HG02571 (cell line): Measurements from ENCODE around the gene TMEM145.
"Not testable (repeated sequence)": the region's sequence is repeated elsewhere in the genome, so short reads cannot be mapped to it uniquely, and the experiment has no call there.

Experiments
- ATAC-seq: cut with Tn5 transposase; IDR thresholded peaks from one replicate; pipeline ENCODE4 v1.9.1; 2021; ENCODE audit warnings: mild to moderate bottlenecking, moderate library complexity; ENCODE audit not compliant: unreplicated experiment

TMEM145 gene

GRCh38 chr19:42313840-42314755, 989 bp downstream of the TMEM145 start:
- ATAC-seq, result no peak

- ATAC-seq, result no peak
Measured at GRCh38 chr19:42315024-42315423, 1.9 kb downstream of the TMEM145 start.

- ATAC-seq, result no peak
Measured at GRCh38 chr19:42316223-42317211, 3.4 kb downstream of the TMEM145 start.

- ATAC-seq, result no peak
Measured at GRCh38 chr19:42317535-42317934, 4.4 kb downstream of the TMEM145 start.

- no peak for ATAC-seq
Measured at GRCh38 chr19:42322305-42322704, 9.2 kb downstream of the TMEM145 start.

GRCh38 chr19:42323473-42323851, 10.4 kb downstream of the TMEM145 start:
- no peak for ATAC-seq

- no peak for ATAC-seq
Measured at GRCh38 chr19:42323852-42324654, 10.9 kb downstream of the TMEM145 start.

GRCh38 chr19:42324655-42325307, 11.7 kb downstream of the TMEM145 start:
- no peak for ATAC-seq

- ATAC-seq, result peak; percentile 83
Measured at GRCh38 chr19:42325308-42325895, 12.3 kb downstream of the TMEM145 start, which contains the start of gene MEGF8. Gene MEGF8 (plus strand): TSS chr19:42325635. CDS start chr19:42326244, 609 bp downstream.

- peak; percentile 8 for ATAC-seq
Measured at GRCh38 chr19:42325896-42326771, 13.0 kb downstream of the TMEM145 start.

GRCh38 chr19:42326969-42327368, 13.9 kb downstream of the TMEM145 start:
- ATAC-seq, result no peak

- no peak for ATAC-seq
Measured at GRCh38 chr19:42327381-42327780, 14.3 kb downstream of the TMEM145 start.

- no peak for ATAC-seq
Measured at GRCh38 chr19:42328106-42328505, 15.0 kb downstream of the TMEM145 start.

- no peak for ATAC-seq
Measured at GRCh38 chr19:42328854-42329253, 15.7 kb downstream of the TMEM145 start.

- no peak for ATAC-seq
Measured at GRCh38 chr19:42330241-42330711, 17.2 kb downstream of the TMEM145 start.

GRCh38 chr19:42331333-42331732, 18.2 kb downstream of the TMEM145 start:
- ATAC-seq, result not testable (repeated sequence)

- ATAC-seq, result no peak
Measured at GRCh38 chr19:42332059-42332458, 18.9 kb downstream of the TMEM145 start.

- ATAC-seq, result no peak
Measured at GRCh38 chr19:42333018-42333417, 19.9 kb downstream of the TMEM145 start.
